SK-N-SH treated with all-trans-retinoic acid at 6 μM for 48 hours (cell line): ENCODE data around the gene SLC38A2.

Experiments
- ATAC-seq: fragments of 200-7000 bp; cut with Tn5 transposase; 3 replicates; pipeline ENCODE4 v1.9.1; 2020; ENCODE audit warnings: mild to moderate bottlenecking, moderate library complexity
- ARNTL ChIP-seq: fragments of 450-650 bp; formaldehyde crosslinking; IDR thresholded peaks from 2 replicates; pipeline ENCODE4 v1.5.0; 2020; ENCODE audit warnings: low read depth, mild to moderate bottlenecking, moderate library complexity, borderline replicate concordance
- BACH2 ChIP-seq: fragments of 250-450 bp; sonication (Bioruptor Pico); IDR thresholded peaks from 2 replicates; pipeline ENCODE4 v1.9.0; 2021; ENCODE audit warnings: mild to moderate bottlenecking, borderline replicate concordance
- CSDC2 ChIP-seq: fragments of 250-450 bp; sonication (Bioruptor Pico); IDR thresholded peaks from 2 replicates; pipeline ENCODE4 v1.5.0; 2020; ENCODE audit warnings: mild to moderate bottlenecking, moderate library complexity
- CSRNP3 ChIP-seq: fragments of 250-450 bp; sonication (Bioruptor Pico); IDR thresholded peaks from 2 replicates; pipeline ENCODE4 v1.5.1; 2021; ENCODE audit warnings: mild to moderate bottlenecking, moderate library complexity
- GLIS3 ChIP-seq: fragments of 250-450 bp; sonication (Bioruptor Pico); IDR thresholded peaks from 2 replicates; pipeline ENCODE4 v1.5.0; 2020; ENCODE audit warnings: mild to moderate bottlenecking, moderate library complexity
- ISL1 ChIP-seq: fragments of 250-450 bp; sonication (Bioruptor Pico); IDR thresholded peaks from 2 replicates; pipeline ENCODE4 v2.1.2; 2022; ENCODE audit warnings: mild to moderate bottlenecking, moderate library complexity
- OSR1 ChIP-seq: fragments of 250-450 bp; sonication (Bioruptor Pico); IDR thresholded peaks from 2 replicates; pipeline ENCODE4 v1.8.0; 2022; ENCODE audit warnings: moderate library complexity, mild to moderate bottlenecking, inconsistent platforms
- PATZ1 ChIP-seq: fragments of 250-450 bp; sonication (Bioruptor Pico); IDR thresholded peaks from 2 replicates; pipeline ENCODE4 v1.8.0; 2020; ENCODE audit warnings: mild to moderate bottlenecking, moderate library complexity, borderline replicate concordance
- POU6F1 ChIP-seq: fragments of 250-450 bp; sonication (Bioruptor Pico); IDR thresholded peaks from 2 replicates; pipeline ENCODE4 v1.8.0; 2021; ENCODE audit warnings: low read depth, mild to moderate bottlenecking, moderate library complexity, borderline replicate concordance
- PPARA ChIP-seq: fragments of 250-450 bp; sonication (Bioruptor Pico); IDR thresholded peaks from 2 replicates; pipeline ENCODE4 v1.5.0; 2020; ENCODE audit warnings: mild to moderate bottlenecking, borderline replicate concordance
- RARB ChIP-seq: fragments of 250-450 bp; sonication (Bioruptor Pico); IDR thresholded peaks from 2 replicates; pipeline ENCODE4 v1.8.0; 2021; ENCODE audit warnings: mild to moderate bottlenecking, moderate library complexity
- SNAI2 ChIP-seq: fragments of 250-450 bp; sonication (Bioruptor Pico); IDR thresholded peaks from 2 replicates; pipeline ENCODE4 v1.5.0; 2020; ENCODE audit warnings: mild to moderate bottlenecking, moderate library complexity
- TCF4 ChIP-seq: fragments of 250-450 bp; sonication (Bioruptor Pico); IDR thresholded peaks from 2 replicates; pipeline ENCODE4 v1.8.0; 2021; ENCODE audit warnings: mild to moderate bottlenecking, moderate library complexity, borderline replicate concordance
- TOX ChIP-seq: fragments of 250-450 bp; sonication (Bioruptor Pico); IDR thresholded peaks from 2 replicates; pipeline ENCODE4 v1.8.0; 2021; ENCODE audit warnings: mild to moderate bottlenecking, moderate library complexity, borderline replicate concordance
- TSHZ2 ChIP-seq: fragments of 250-450 bp; sonication (Bioruptor Pico); IDR thresholded peaks from 2 replicates; pipeline ENCODE4 v1.5.0; 2020; ENCODE audit warnings: mild to moderate bottlenecking, moderate library complexity
- ZC3H10 ChIP-seq: fragments of 250-450 bp; sonication (Bioruptor Pico); IDR thresholded peaks from 2 replicates; pipeline ENCODE4 v1.5.1; 2021; ENCODE audit warnings: mild to moderate bottlenecking, moderate library complexity
- ZFP3 ChIP-seq: fragments of 250-450 bp; sonication (Bioruptor Pico); IDR thresholded peaks from 2 replicates; pipeline ENCODE4 v1.5.0; 2020; ENCODE audit warnings: mild to moderate bottlenecking, moderate library complexity
- ZFP30 ChIP-seq: fragments of 450-650 bp; formaldehyde crosslinking; IDR thresholded peaks from 2 replicates; pipeline ENCODE4 v1.5.0; 2022; ENCODE audit warnings: mild to moderate bottlenecking, moderate library complexity
- ZNF565 ChIP-seq: fragments of 450-650 bp; formaldehyde crosslinking; conservative IDR thresholded peaks from 2 replicates; pipeline ENCODE4 v1.5.0; 2020; ENCODE audit warnings: low read depth, mild to moderate bottlenecking, moderate library complexity
- ZNF70 ChIP-seq: fragments of 450-650 bp; formaldehyde crosslinking; IDR thresholded peaks from 2 replicates; pipeline ENCODE4 v1.5.0; 2020; ENCODE audit warnings: mild to moderate bottlenecking, moderate library complexity
- ZNF8 ChIP-seq: fragments of 450-650 bp; formaldehyde crosslinking; IDR thresholded peaks from 2 replicates; pipeline ENCODE4 v1.5.0; 2020; ENCODE audit warnings: mild to moderate bottlenecking, moderate library complexity

Gene SLC38A2

DNA sequence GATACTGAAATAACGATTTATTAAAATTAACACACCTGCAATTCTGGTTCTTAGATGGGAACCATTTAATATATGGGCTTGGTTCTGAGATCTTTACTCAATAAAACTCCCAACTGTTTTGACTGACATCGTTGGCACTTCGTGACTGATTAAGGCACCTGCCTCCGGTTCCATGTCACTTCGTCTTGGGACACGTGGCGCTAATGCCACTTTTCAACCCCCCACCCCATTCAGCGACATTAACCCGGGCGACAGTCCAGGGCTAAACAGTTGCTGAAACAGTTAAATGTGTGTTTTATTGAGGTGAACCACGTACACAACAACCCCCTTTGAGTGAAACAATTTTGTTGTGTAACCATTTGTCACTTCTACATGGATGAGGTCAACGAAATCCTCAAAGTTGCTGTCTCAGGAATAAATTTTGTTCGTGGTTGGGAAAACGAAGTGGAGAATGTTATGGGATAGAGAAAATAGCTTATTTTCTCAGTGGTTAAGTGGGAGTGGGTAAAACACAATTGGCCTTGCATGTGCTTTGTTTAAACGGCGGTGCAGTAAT, 9.9 kb upstream of the SLC38A2 start:
- TF ChIP-seq BACH2, result no peak
- no peak for TF ChIP-seq PATZ1 (CRISPR knock-in tag)
- no peak for TF ChIP-seq ZNF565 (CRISPR knock-in tag)
- no peak for TF ChIP-seq ARNTL (CRISPR knock-in tag)
- 0 out of 2 replicates have a peak, but pooled peaks have one; percentile 42 for TF ChIP-seq CSDC2 (CRISPR knock-in tag)
- TF ChIP-seq, all 23 proteins: peak for 1
- ATAC-seq, result no peak

DNA sequence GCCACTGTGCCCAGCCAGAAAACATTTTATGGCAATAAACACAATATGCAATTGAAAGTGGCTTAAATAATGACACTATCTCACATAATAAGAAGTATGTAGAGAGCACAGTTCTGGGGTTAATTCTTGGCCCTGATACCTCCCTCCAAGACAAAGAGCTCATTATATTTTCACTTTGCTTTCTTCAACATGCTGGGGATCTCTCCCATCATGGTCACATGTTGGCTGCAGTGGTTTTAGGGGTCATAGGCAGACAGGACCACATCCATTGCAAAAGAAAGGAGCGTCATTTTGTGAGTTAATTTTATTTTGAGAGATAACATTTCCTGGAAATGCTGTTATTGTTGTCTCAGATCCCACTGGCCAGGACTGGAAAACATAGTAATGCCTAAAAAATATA, 8.3 kb upstream of the SLC38A2 start:
- ATAC-seq, result no peak
- no peak for TF ChIP-seq OSR1 (CRISPR knock-in tag)
- no peak for TF ChIP-seq ISL1 (CRISPR knock-in tag)
- TF ChIP-seq ZC3H10 (CRISPR knock-in tag), result no peak
- no peak for TF ChIP-seq POU6F1 (CRISPR knock-in tag)
- TF ChIP-seq TSHZ2, result no peak
- no peak for TF ChIP-seq RARB (CRISPR knock-in tag)
- TF ChIP-seq CSDC2 (CRISPR knock-in tag), result no peak
- no peak for TF ChIP-seq PPARA
- no peak for TF ChIP-seq SNAI2 (CRISPR knock-in tag)
- no peak for TF ChIP-seq GLIS3 (CRISPR knock-in tag)
- TF ChIP-seq CSRNP3 (CRISPR knock-in tag), result no peak
- no peak for TF ChIP-seq ZFP3 (CRISPR knock-in tag)
- no peak for TF ChIP-seq TCF4 (CRISPR knock-in tag)
- no peak for TF ChIP-seq ZNF8 (CRISPR knock-in tag)
- TF ChIP-seq BACH2, result no peak
- no peak for TF ChIP-seq ZFP30 (CRISPR knock-in tag)
- TF ChIP-seq TOX, result no peak
- TF ChIP-seq PATZ1 (CRISPR knock-in tag), result no peak
- no peak for TF ChIP-seq ZNF70
- TF ChIP-seq, all 23 proteins: peak for 0
